Heart right ventricle (tissue), 16 donors: ENCODE data around the gene AFG1L. TPM values are rescaled to one million over a fixed set of nuclear protein-coding genes. Genes with fewer than 3 reads are reported as not detected.

ENCODE experiments used
- ATAC-seq, 8 donors: fragments of 200-7000 bp; cut with Tn5 transposase; one replicate each; pipeline ENCODE4 v1.9.1; 2020; ENCODE audit warnings: mild to moderate bottlenecking in 8 of 8, moderate library complexity in 8 of 8, moderate number of reproducible peaks in 1 of 8
- DNase-seq, 2 donors: peaks; one replicate each; pipeline ENCODE4 v3.0.0-alpha.2; 2020
- H3K27ac ChIP-seq, 10 donors: fragments of 200-600 bp; sonication (generic) in 2 of 10; one replicate each; pipeline versions ENCODE4 v1.5.0 to v1.8.0; 2020 to 2022; ENCODE audit warnings: mild to moderate bottlenecking in 3 of 10
- H3K27me3 ChIP-seq, 7 donors: fragments of 200-600 bp; one replicate each; pipeline ENCODE4 v1.8.0; 2021 to 2022; ENCODE audit warnings: mild to moderate bottlenecking in 2 of 7
- H3K36me3 ChIP-seq, 9 donors: fragments of 200-600 bp; sonication (generic) in 1 of 9; one replicate each; pipeline versions ENCODE4 v1.5.0 to v1.8.0; 2020 to 2022; ENCODE audit warnings: mild to moderate bottlenecking in 2 of 9
- H3K4me1 ChIP-seq, 9 donors: fragments of 200-600 bp; sonication (generic) in 1 of 9; one replicate each; pipeline versions ENCODE4 v1.5.0 to v1.8.0; 2020 to 2022; ENCODE audit warnings: mild to moderate bottlenecking in 4 of 9
- H3K4me3 ChIP-seq, 10 donors: fragments of 200-600 bp; sonication (generic) in 2 of 10; one replicate each; pipeline versions ENCODE4 v1.5.0 to v1.8.0; 2020 to 2022; ENCODE audit warnings: mild to moderate bottlenecking in 7 of 10, moderate library complexity in 2 of 10
- H3K9me3 ChIP-seq, 11 donors: fragments of 200-600 bp in 10 of 11; sonication (generic) in 2 of 11; one replicate each; pipeline versions ENCODE4 v1.5.0 to v1.8.0; 2013 to 2022; ENCODE audit warnings: mild to moderate bottlenecking in 2 of 11, control low read depth in 1 of 11, moderate library complexity in 1 of 11
- WGBS, 2 donors: extraction: QIAGEN DNeasy Blood & Tissue Kit; methylation state at CpG; one replicate each; pipeline ENCODE4 v1.1.7; 2013; ENCODE audit warnings: inconsistent platforms in 1 of 2; 5-methylcytosine and 5-hydroxymethylcytosine counted together
- intact Hi-C, 10 donors: fragments of 100-400 bp; cut with DNase I; formaldehyde crosslinking; loops; one replicate each; pipeline versions ENCODE4 v1.11.1 to v1.14.2; 2022
- polyA plus RNA-seq, 2 donors: library from polyadenylated mRNA; stranded (reverse); fragments of 200-250 nt; gene quantifications; one replicate each; pipeline ENCODE4 v1.2.3, GENCODE V29; 2013
- total RNA-seq, 10 donors: library from RNA; stranded (reverse); fragmentation: NEBNext Ultra II Directional in 3 of 10; extraction: Animal tissue kit (Norgen Biotek cat#: 25700) in 3 of 10; gene quantifications; one replicate each; pipeline versions ENCODE4 v1.2.1 to v1.2.4, GENCODE V29; 2021 to 2023
- TF ChIP-seq, protein P1 (sequence below), 9 donors: fragments of 200-600 bp; sonication (generic) in 2 of 9; IDR thresholded peaks; one replicate each; pipeline versions ENCODE4 v1.5.0 to v1.8.0; 2021 to 2022; ENCODE audit warnings: antibody characterized with exemption in 9 of 9, mild to moderate bottlenecking in 5 of 9, moderate library complexity in 1 of 9
- donor health status: Arrhythmogenic right ventricular cardiomyopathy.
- donor health status: ischemic (EF 13 %, LVEDD 7.1; RV severe dilation, severe dysfunction).
- donor health status: healthy with polysubstance abuse.
- donor health status: DM: no; HTN: yes; CAD: no.
- donor health status: DM: no; HTN: no; CAD: no.
- donor health status: ischemic (EF 25% LVEDD 6.9; RV normal size, moderate dysfunction).
- donor health status: ischemic (EF 25% LVEDD 5.7; RV mildly dilated, moderate dysfunction).
- donor health status: healthy.
- donor health status: DM: yes; HTN: yes; CAD: no.
- donor health status: Ischemic cardiomyopathy.
- donor health status: ischemic (EF 35%, LVEDD 5.7; RV mildly dilated, moderate dysfunction).
- donor health status: nonischemic (EF 11% LVEDD 7.7; RV severe dilation, severe dysfunction).
- donor health status: DM: yes; HTN: yes; CAD: no.
- donor health status: PGD.
- donor health status: ischemic (EF 29% LVEDD 5.4; RV normal size, mild dysfunction).
- donor health status: nonischemic (EF 23%, LVEDD 6.1; RV moderate dilation, normal function).

Gene AFG1L
- total and polyA plus RNA-seq, 12 donors, result 1.9 to 18.8 (median 12.8) TPM

DNA sequence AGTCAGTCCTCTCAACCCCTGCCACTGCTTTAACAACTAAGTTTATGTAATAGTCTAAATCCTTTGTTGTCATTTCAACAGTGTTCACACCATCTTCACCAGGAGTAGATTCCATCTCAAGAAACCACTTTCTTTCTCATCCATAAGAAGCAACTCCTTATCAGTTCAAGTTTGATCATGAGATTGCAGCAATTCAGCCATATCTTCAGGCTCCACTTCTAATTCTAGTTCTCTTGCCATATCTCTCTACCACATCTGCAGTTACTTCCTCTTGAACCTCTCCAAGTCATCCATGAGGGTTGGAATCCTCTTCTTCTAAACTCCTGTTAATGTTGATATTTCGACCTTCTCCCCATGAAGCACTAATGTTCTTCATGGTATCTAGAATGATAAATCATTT lies 208.0 kb downstream of the AFG1L start:
- no peak for ATAC-seq
- intact Hi-C loops, result no loop called here
- H3K4me1 ChIP-seq, result no peaks in the 10 kb centered on the region
- no peak for DNase-seq
- H3K36me3 ChIP-seq, result peaks cover 0 to 10% (median 0%) of the 10 kb centered on the region in 9 donors
- H3K4me3 ChIP-seq, result no peak overlapping the region
- TF ChIP-seq, protein P1, sequence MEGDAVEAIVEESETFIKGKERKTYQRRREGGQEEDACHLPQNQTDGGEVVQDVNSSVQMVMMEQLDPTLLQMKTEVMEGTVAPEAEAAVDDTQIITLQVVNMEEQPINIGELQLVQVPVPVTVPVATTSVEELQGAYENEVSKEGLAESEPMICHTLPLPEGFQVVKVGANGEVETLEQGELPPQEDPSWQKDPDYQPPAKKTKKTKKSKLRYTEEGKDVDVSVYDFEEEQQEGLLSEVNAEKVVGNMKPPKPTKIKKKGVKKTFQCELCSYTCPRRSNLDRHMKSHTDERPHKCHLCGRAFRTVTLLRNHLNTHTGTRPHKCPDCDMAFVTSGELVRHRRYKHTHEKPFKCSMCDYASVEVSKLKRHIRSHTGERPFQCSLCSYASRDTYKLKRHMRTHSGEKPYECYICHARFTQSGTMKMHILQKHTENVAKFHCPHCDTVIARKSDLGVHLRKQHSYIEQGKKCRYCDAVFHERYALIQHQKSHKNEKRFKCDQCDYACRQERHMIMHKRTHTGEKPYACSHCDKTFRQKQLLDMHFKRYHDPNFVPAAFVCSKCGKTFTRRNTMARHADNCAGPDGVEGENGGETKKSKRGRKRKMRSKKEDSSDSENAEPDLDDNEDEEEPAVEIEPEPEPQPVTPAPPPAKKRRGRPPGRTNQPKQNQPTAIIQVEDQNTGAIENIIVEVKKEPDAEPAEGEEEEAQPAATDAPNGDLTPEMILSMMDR (IDR thresholded peaks at IDR 0.05), result no peak
- H3K27ac ChIP-seq, result no peak overlapping the region
- peaks cover 0 to 6% (median 0%) of the 10 kb centered on the region in 11 donors for H3K9me3 ChIP-seq
- no peaks in the 10 kb centered on the region for H3K27me3 ChIP-seq
- 83 to 93% methylated on average over 1 of the region's 1 CpG for WGBS, 2 donors

DNA sequence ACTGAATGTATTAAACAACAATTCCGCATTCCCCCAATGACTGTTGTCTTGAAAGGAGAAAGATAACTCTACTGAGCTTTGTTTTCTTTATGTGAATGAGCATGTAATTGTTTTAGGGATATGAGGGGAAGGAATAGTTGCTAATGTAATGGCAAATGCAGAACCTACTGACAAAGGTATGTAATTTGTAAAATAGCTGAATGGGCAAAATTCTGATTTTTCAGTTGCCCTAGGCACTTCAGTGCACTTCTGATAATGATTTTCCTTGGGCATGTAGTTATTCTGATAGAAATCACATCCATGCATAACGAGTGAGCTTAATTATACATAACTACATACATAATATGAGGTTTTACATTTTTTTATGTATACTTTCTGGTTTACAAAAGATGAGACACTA lies 212.5 kb downstream of the AFG1L start:
- 94 to 97% methylated on average over 2 of the region's 2 CpGs for WGBS, 2 donors
- H3K9me3 ChIP-seq, result peaks cover 0 to 6% (median 0%) of the 10 kb centered on the region in 11 donors
- H3K4me1 ChIP-seq, result no peaks in the 10 kb centered on the region
- no peak for DNase-seq
- no peak overlapping the region for H3K4me3 ChIP-seq
- no peak overlapping the region for H3K27ac ChIP-seq
- no peak for ATAC-seq
- TF ChIP-seq, protein P1 (IDR thresholded peaks at IDR 0.05), result no peak
- H3K36me3 ChIP-seq, result peaks cover 0 to 12% (median 0%) of the 10 kb centered on the region in 9 donors
- intact Hi-C loops, result no loop called here
- H3K27me3 ChIP-seq, result no peaks in the 10 kb centered on the region

DNA sequence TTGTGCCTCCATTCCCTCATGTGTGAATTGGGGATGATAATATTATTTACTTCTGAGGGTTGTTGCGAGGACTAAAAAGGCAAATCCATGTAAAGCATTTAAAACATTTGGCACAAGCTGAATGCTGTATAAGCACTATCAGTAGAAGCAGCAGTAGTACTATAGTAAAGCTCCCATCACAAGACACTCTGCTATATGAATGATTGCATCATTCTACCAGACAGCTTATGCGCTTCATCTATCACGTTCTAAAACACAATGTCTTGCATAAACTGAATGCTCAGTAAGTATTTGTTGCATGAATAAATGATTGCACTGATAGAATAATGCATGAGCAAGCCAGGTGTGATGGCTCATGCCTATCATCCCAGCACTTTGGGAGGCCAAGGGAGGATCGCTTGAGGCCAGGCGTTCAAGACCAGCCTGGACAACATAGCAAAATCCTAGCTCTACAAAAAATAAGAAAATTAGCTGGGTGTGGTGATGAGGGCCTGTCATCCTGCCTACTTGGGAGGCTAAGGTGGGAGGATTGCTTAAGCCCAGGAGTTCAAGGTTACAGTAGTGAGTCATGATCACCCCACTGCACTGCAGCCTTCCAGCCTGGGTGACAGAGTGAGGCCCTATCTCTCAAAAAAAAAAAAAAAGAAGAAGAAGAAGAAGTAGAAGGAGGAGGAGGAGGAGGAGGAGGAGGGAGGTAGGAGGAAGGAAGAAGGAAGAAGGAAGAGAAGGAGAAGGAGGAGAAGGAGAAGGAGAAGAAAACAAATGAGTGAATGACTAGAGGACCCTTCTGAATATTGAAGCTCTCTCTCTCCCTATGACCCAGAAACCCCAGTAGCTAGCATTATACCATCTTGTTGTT lies 215.8 kb downstream of the AFG1L start:
- WGBS, 2 donors, result 70 to 82% methylated on average over 5 of the region's 5 CpGs
- Histone ChIP-seq H3K27me3 (no peaks in the 10 kb centered on the region), H3K4me3 (no peak overlapping the region), H3K9me3 (peaks cover 0 to 9% (median 0%) of the 10 kb centered on the region in 11 donors), H3K27ac (no peak overlapping the region), H3K36me3 (peaks cover 0 to 27% (median 0%) of the 10 kb centered on the region in 9 donors), H3K4me1 (no peaks in the 10 kb centered on the region)
- DNase-seq (no peak), ATAC-seq (no peak)
- TF ChIP-seq, protein P1 (IDR thresholded peaks at IDR 0.05), result no peak
- intact Hi-C loops, result no loop called here

DNA sequence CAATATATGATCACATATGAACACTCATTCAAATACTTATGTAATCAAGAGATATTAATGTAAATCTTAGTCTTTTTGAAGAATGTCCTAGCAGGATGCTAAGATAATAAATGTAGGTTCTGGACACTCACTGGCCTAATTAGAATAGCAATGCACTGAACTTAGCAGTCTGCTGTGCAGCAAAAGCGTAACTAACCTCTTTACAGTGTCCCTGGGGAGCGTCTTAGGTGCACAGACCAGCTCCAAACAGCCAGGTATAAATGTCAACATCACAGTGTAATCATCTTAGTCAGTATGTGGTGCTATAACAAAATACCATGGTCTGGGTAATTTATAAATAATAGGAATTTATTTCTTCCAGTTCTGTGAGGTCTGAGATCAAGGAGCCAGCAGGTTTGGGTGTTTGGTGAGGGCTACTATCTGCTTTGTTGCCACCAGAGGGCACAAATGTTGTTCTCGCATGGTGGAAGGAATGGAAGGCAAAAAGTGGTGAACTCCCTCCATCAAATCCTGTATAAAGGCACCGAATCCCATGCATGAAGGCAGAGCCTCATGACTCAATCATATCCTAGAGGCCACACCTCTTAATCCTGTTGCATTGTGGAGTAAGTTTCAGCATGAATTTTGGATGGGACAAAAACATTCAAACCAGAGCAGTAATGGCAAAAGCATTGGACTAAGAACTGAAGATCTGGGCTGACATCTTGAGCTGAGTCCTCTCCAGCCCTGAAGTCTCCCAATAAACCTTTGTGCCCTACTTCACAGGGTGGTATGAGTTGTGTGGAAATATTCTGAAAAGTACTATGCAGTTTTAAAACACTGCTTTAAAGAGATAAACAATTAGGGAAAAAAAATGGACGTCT lies 224.1 kb downstream of the AFG1L start:
- ATAC-seq, result no peak
- 83 to 89% methylated on average over 5 of the region's 5 CpGs for WGBS, 2 donors
- Histone ChIP-seq H3K4me1 (no peaks in the 10 kb centered on the region), H3K4me3 (no peak overlapping the region), H3K27ac (no peak overlapping the region), H3K9me3 (no peaks in the 10 kb centered on the region), H3K36me3 (peaks cover 0 to 39% (median 6%) of the 10 kb centered on the region in 9 donors), H3K27me3 (no peaks in the 10 kb centered on the region)
- DNase-seq, result no peak
- TF ChIP-seq, protein P1 (IDR thresholded peaks at IDR 0.05), result peak in 6 of 9 donors; percentile 6 to 41 (median 22)
- intact Hi-C loops, result no loop called here
